HPDE6-E6E7 (cell line): ENCODE data around the gene LRRC51.

Experiments used
- DNase-seq: peaks from one replicate; pipeline ENCODE4 v3.0.0; 2011; ENCODE audit warnings: missing footprints; ENCODE audit errors: extremely low spot score

LRRC51 gene

DNA sequence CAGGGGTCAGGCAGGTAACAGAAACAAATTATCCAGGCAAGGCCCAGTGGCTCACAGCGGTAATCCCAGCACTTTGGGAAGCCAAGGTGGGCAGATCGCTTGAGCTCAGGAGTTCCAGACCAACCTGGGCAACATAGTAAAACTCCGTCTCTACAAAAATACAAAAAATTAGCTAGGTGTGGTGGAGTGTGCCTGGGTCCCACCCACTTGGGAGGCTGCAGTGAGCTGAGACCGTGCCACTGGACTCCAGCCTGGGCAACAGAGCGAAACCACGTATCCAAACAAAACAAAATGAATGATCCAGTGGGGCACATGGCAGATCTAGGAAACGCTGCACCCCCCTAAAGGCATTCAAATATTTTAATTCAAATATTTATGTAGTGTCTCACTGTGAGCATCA, 10.2 kb upstream of the LRRC51 start:
- DNase-seq = no peak

- peak; percentile 52 for DNase-seq
Observed at GRCh38 chr11:72072348-72072747, 8.3 kb upstream of the LRRC51 start.

- no peak for DNase-seq
Observed at GRCh38 chr11:72075109-72075508, 5.5 kb upstream of the LRRC51 start.

GRCh38 chr11:72075756-72076155, 4.9 kb upstream of the LRRC51 start:
- no peak for DNase-seq

DNA sequence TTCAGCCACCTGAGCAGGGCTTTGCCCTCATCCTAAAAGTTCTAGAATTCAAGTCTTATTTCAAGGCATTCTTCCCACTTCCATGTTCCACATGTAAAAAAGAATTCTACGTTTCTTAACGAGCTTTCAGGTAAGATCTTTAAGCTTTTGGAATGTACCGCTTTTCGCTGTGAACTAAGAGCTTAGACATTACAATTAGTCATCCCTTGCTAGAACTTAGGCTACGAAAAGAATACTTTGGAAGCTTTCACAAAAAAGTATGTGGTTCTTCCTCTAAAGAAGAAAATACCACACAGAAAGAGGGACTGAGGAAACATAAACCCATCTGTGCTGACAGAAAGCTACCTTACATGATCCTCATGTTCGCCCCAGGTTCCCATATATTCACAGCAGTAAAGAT, 2.2 kb upstream of the LRRC51 start:
- DNase-seq = no peak

DNA sequence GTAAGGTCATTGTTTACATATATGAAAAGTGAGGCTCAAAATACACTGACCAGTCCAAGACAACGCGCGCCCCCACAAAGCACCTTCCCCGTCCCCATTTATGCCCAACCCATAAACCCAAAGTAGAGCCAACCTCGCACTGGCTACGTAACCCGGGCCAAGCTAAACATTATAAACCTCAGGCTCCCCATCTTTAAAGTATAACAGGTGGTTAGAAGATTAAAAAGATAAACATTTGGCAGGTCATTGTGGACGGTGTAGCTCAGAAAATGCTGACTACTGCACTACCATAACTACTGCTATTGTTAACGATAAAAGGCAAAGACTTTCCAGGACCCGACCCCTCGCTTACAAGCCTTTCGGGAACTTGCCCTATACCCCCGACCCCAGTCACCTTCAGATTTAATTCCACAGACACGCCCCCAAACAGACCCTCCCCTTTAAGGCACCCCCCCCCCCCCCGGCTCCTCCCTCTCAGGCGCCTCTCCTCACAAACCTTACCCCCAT, 778 bp upstream of the LRRC51 start:
- DNase-seq = peak; percentile 34

DNA sequence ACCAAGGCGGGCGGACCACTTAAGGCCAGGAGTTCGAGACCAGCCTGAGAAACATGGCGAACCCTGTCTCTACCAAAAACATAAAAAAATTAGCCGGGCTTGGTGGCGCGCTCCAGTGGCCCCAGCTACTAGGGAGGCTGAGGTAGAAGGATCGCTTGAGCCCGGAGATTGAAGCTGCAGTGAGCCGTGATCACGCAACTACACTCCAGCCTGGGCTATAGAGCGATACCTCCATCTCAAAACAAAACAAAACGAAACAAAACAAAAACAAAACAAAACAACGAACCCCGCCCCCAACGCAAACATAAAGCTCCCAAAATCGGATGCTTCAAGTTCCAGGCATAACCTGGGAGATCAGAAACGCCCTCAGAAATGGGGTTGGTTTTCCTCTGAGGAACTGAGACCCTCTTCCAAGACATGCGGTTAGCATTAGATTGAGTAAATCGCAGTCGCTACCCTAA, 564 bp downstream of the LRRC51 start:
- DNase-seq = no peak

DNA sequence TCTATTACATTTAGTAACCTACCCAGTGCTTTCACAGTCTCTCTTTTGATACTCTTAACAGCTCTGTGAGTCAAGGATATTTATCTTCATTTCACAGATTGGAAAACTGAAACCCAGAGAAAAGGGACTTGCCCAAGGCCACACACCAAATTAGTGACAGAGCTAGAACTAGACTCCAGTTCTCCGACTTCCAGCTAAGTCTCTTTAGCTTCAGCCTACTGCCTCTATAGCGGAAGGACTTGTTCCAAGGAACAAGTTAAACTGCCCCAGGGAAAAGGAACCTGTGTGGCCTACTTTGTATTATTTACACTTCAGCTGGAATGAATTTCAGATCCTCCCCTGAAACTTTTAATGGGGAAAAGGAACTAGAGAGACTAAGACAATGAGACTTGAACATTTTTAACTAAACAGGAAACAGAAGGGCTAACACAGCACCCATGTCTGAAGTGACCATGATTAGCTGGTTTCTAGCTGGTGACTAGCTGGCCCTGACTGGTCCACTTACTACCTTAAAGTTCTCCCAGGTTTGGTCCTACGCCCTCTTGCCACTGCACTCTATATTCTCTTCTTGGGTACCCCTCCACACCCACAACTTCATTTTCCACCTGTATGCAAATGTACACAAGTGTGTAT, 1.3 kb downstream of the LRRC51 start:
- DNase-seq = no peak

- no peak for DNase-seq
Observed at GRCh38 chr11:72083414-72083813, 2.8 kb downstream of the LRRC51 start.

GRCh38 chr11:72084076-72084475, 3.4 kb downstream of the LRRC51 start:
- DNase-seq = peak; percentile 33

DNA sequence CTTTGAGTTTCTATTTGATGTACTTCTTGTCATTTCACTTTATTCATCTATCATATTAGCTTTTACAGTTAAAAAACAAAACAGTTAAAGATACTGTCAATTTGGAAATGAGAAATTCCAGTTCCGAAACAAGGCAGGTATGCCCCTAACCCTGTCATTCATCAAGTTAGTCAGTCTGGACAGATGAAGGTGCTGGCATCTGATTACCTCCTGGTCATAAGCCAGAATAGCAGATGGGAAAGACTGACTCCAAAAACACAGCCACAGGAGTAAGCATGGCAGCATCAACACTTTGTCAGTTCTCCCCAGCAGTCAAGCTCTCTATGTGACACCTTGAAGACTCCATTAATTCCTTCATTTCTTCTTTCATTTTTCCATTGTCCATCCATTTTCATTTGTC, 4.3 kb downstream of the LRRC51 start:
- DNase-seq = no peak

GRCh38 chr11:72085621-72086351, 5.1 kb downstream of the LRRC51 start:
- no peak for DNase-seq

DNA sequence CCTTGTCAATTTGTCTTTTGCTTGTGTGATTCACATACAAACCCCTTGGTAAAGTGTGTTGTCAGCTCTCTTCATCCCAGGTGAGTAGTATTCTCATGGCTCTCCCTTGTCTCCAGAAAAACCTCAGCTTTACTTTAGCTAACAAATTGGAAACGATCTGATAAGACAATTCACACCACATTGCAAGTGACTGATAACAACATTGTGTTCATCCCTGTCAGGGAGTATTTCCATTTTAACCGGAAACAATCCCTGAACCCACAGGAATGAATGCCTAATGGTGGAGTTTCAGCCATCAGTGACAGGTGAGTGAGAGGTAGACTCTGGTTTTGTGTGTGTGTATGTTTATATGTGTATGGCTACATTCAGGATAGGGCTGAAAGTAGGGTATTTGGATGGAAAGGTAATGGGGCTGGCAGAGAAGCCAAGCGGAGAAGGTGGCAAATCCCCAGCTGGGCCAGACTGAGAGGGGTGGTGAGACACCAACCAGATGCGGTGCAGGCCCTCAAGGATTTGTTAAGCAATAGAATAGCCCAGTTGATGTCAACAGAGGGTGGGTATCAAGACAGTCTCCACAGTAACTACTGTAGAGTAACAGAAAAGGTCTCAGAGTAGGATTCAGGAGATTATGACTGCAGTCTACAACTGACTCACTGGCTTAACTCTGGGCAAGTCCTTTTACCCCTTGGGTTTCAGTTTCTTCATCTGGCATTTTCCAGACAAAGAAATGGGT, 7.6 kb downstream of the LRRC51 start:
- DNase-seq = no peak

GRCh38 chr11:72091292-72091691, 10.6 kb downstream of the LRRC51 start:
- DNase-seq = peak; percentile 78

GRCh38 chr11:72098741-72099140, 18.1 kb downstream of the LRRC51 start:
- no peak for DNase-seq

- no peak for DNase-seq
Observed at GRCh38 chr11:72100009-72100408, 19.4 kb downstream of the LRRC51 start.

- DNase-seq = no peak
Observed at GRCh38 chr11:72100462-72100861, 19.8 kb downstream of the LRRC51 start.

- no peak for DNase-seq
Observed at GRCh38 chr11:72102162-72102561, 21.5 kb downstream of the LRRC51 start.

- DNase-seq = no peak
Observed at GRCh38 chr11:72102631-72102945, 21.9 kb downstream of the LRRC51 start.

DNA sequence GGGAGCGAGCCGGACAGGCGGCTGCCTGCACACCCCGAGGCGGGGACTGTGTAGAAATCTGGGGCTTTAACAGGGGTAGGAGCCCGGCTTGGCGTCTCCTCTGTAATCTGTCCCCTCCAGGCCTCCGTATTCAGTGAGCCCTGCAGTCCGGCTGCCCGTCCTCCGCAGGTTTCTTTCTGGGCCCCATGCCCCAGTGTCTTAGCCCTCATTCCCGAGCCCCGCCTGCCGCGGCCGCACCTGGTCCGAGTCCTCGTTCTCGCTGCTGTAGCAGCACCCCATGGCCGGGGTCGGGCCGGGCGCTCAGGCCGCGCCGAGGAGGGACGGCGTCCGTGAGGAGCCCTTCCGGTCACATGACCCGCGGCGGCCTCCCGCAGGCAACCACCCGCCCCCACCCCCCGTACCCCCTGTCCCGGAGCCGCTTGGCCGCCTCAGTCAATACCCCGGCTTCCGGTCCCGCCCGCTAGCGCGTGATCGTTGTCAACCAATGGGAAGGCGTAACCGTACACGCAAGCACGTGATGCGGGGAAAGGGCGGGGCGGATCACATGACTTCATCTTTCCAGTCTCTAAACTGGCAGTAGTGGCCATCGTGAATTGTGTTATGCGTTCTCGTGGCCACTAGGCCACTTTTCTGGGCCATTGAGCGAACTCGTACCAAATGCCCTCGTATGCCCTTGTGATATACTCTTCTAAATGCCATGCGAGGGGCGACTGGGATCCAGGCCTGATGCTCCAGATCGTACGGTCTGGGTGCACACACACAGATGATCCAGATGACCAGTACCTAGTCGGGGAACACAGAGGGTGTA, 22.5 kb downstream of the LRRC51 start, which contains the start of gene LAMTOR1:
Gene LAMTOR1 (minus strand): TSS at position 352 of the 808 bp plus-strand sequence. CDS start 73 bp downstream, at position 279.
- peak; percentile 90 for DNase-seq

DNA sequence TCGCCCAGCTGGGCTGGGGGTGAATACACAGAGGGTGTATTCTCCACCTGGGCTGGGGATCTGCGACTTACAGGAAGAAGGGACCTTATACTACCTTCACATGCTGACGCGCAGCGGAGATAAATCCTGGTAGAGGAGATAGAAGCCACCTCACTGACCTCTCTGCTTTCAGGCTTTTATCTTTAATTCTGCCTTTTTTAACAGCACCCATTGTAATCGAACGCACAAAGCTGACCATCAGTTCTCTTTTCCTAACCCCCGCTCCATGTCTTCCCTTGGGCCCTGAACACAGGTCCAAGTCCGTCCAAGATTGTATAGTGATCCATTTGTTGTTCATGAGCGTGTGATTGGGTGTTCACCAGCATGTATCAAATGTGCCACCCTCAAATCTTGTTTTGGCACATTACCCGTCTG, 23.1 kb downstream of the LRRC51 start:
- no peak for DNase-seq

DNA sequence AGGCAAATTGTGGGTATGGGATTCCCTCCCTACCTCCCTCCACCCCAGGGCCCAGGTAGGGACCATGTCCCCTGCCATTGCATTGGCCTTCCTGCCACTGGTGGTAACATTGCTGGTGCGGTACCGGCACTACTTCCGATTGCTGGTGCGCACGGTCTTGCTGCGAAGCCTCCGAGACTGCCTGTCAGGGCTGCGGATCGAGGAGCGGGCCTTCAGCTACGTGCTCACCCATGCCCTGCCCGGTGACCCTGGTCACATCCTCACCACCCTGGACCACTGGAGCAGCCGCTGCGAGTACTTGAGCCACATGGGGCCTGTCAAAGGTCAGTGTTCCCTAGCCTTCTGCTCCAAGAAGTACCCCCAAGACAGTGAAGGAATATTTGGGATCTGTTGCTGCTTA, 25.2 kb downstream of the LRRC51 start, which contains the start of gene TOMT:
Gene TOMT (plus strand): TSS at position 37 of the 400 bp plus-strand sequence. CDS start 28 bp downstream, at position 65.
- DNase-seq = no peak
